Activated naive CD4-positive, alpha-beta T cell treated with anti-CD3 and anti-CD28 coated beads for 36 hours (primary cell): Measurements from ENCODE around the gene BCLAF1. TPM values are rescaled to one million over a fixed set of nuclear protein-coding genes. Genes with fewer than 3 reads are reported as not detected.

ENCODE experiments used
- CTCF ChIA-PET: fragments of 350-600 bp; sonication (Branson Sonifier 250); formaldehyde crosslinking; loops from one replicate; lab custom pipeline; 2021; ENCODE audit warnings: antibody characterized with exemption; lab: Charles Lee
- DNase-seq: peaks from one replicate; pipeline ENCODE4 v3.0.0-alpha.2; 2020
- H3K27ac Mint-ChIP-seq: one replicate; pipeline ENCODE4 v1.8.0; 2021; ENCODE audit warnings: mild to moderate bottlenecking, mixed read lengths
- H3K27me3 Mint-ChIP-seq: one replicate; pipeline ENCODE4 v1.8.0; 2021; ENCODE audit warnings: low read depth, mixed read lengths
- H3K36me3 Mint-ChIP-seq: one replicate; pipeline ENCODE4 v1.8.0; 2021; ENCODE audit warnings: low read depth, mixed read lengths
- H3K4me1 Mint-ChIP-seq: one replicate; pipeline ENCODE4 v1.8.0; 2021; ENCODE audit warnings: low read depth, mixed read lengths
- H3K4me3 Mint-ChIP-seq: one replicate; pipeline ENCODE4 v1.8.0; 2021; ENCODE audit warnings: mild to moderate bottlenecking, moderate library complexity, mixed read lengths
- H3K9me3 Mint-ChIP-seq: one replicate; pipeline ENCODE4 v1.8.0; 2021; ENCODE audit warnings: mixed read lengths
- intact Hi-C: fragments of 100-400 bp; cut with micrococcal nuclease; formaldehyde crosslinking; loops from one replicate; pipeline ENCODE4 v1.15.1; 2023
- total RNA-seq, 2 experiments: library from RNA; stranded (reverse); gene quantifications; one replicate each; pipeline ENCODE4 v1.2.3, GENCODE V29; 2021

The BCLAF1 gene
- 100 to 1,000 TPM; 108 to 117 TPM for total RNA-seq

GRCh38 chr6:136289579-136290409 is at the start of gene BCLAF1:
Gene BCLAF1 (minus strand): TSS chr6:136289846. CDS start chr6:136279866, 9,980 bp downstream.
- Mint-ChIP-seq H3K4me1 (peaks cover 44% of the 10 kb centered on the region), H3K9me3 (no peaks in the 10 kb centered on the region), H3K4me3 (peak within 1 kb of the TSS; percentile 97), H3K36me3 (peaks cover 26% of the 10 kb centered on the region), H3K27ac (peak within 1 kb of the TSS; percentile 100), H3K27me3 (no peaks in the 10 kb centered on the region)
- intact Hi-C loops = loop anchor here (1.0 to 5.0 kb wide), 11 partner anchors 28 to 1107 kb away; partner anchors contain the start of genes IFNGR1, MAP7, MTFR2 and MYB
- CTCF ChIA-PET = interaction anchor here (0.9 to 1.6 kb wide), 4 partner anchors 39 to 502 kb away, joined by 3 to 6 read pairs (median 4); partner anchors contain the start of genes MAP3K5 and MTFR2
- DNase-seq = peak; percentile 99

- no peaks in the 10 kb centered on the region for H3K27me3 Mint-ChIP-seq
- H3K27ac Mint-ChIP-seq = no peak overlapping the region
- no peaks in the 10 kb centered on the region for H3K4me1 Mint-ChIP-seq
- intact Hi-C loops = no loop called here
- H3K9me3 Mint-ChIP-seq = no peaks in the 10 kb centered on the region
- H3K36me3 Mint-ChIP-seq = no peaks in the 10 kb centered on the region
- CTCF ChIA-PET = no interaction called here
- DNase-seq = no peak
- H3K4me3 Mint-ChIP-seq = no peak overlapping the region
Measured at GRCh38 chr6:136338486-136338885, 48.8 kb upstream of the BCLAF1 start.

GRCh38 chr6:136337606-136338005 is 48.0 kb upstream of the BCLAF1 start:
- Mint-ChIP-seq H3K4me3 (no peak overlapping the region), H3K27ac (no peak overlapping the region), H3K27me3 (no peaks in the 10 kb centered on the region), H3K9me3 (no peaks in the 10 kb centered on the region), H3K4me1 (no peaks in the 10 kb centered on the region), H3K36me3 (no peaks in the 10 kb centered on the region)
- CTCF ChIA-PET = no interaction called here
- DNase-seq = no peak
- intact Hi-C loops = no loop called here

GRCh38 chr6:136337121-136337520 is 47.5 kb upstream of the BCLAF1 start:
- Mint-ChIP-seq H3K27ac (no peak overlapping the region), H3K27me3 (no peaks in the 10 kb centered on the region), H3K36me3 (no peaks in the 10 kb centered on the region), H3K9me3 (no peaks in the 10 kb centered on the region), H3K4me3 (no peak overlapping the region), H3K4me1 (no peaks in the 10 kb centered on the region)
- intact Hi-C loops = no loop called here
- no peak for DNase-seq
- CTCF ChIA-PET = interaction anchor here (1.0 kb wide), 1 partner anchor 74 kb away, joined by 3 read pairs; no protein-coding TSS in a partner anchor

- DNase-seq = no peak
- intact Hi-C loops = no loop called here
- CTCF ChIA-PET = no interaction called here
- Mint-ChIP-seq H3K27ac (no peak overlapping the region), H3K4me3 (no peak overlapping the region), H3K36me3 (no peaks in the 10 kb centered on the region), H3K4me1 (no peaks in the 10 kb centered on the region), H3K9me3 (no peaks in the 10 kb centered on the region), H3K27me3 (no peaks in the 10 kb centered on the region)
Measured at GRCh38 chr6:136335736-136336363, 46.2 kb upstream of the BCLAF1 start.

GRCh38 chr6:136334853-136335252 is 45.2 kb upstream of the BCLAF1 start:
- Mint-ChIP-seq H3K4me1 (no peaks in the 10 kb centered on the region), H3K27ac (no peak overlapping the region), H3K27me3 (no peaks in the 10 kb centered on the region), H3K4me3 (no peak overlapping the region), H3K9me3 (no peaks in the 10 kb centered on the region), H3K36me3 (no peaks in the 10 kb centered on the region)
- intact Hi-C loops = no loop called here
- CTCF ChIA-PET = no interaction called here
- no peak for DNase-seq

- DNase-seq = no peak
- H3K27me3 Mint-ChIP-seq = no peaks in the 10 kb centered on the region
- H3K4me3 Mint-ChIP-seq = no peak overlapping the region
- intact Hi-C loops = no loop called here
- CTCF ChIA-PET = no interaction called here
- H3K36me3 Mint-ChIP-seq = no peaks in the 10 kb centered on the region
- no peaks in the 10 kb centered on the region for H3K9me3 Mint-ChIP-seq
- H3K4me1 Mint-ChIP-seq = no peaks in the 10 kb centered on the region
- H3K27ac Mint-ChIP-seq = no peak overlapping the region
Measured at GRCh38 chr6:136334465-136334846, 44.8 kb upstream of the BCLAF1 start.

- Mint-ChIP-seq H3K9me3 (no peaks in the 10 kb centered on the region), H3K4me3 (no peak overlapping the region), H3K4me1 (no peaks in the 10 kb centered on the region), H3K36me3 (no peaks in the 10 kb centered on the region), H3K27ac (no peak overlapping the region), H3K27me3 (no peaks in the 10 kb centered on the region)
- intact Hi-C loops = no loop called here
- no peak for DNase-seq
- CTCF ChIA-PET = no interaction called here
Measured at GRCh38 chr6:136333824-136334464, 44.3 kb upstream of the BCLAF1 start.

- Mint-ChIP-seq H3K36me3 (no peaks in the 10 kb centered on the region), H3K4me1 (no peaks in the 10 kb centered on the region), H3K4me3 (no peak overlapping the region), H3K27me3 (no peaks in the 10 kb centered on the region), H3K27ac (no peak overlapping the region), H3K9me3 (no peaks in the 10 kb centered on the region)
- CTCF ChIA-PET = no interaction called here
- intact Hi-C loops = no loop called here
- no peak for DNase-seq
Measured at GRCh38 chr6:136331461-136331860, 41.8 kb upstream of the BCLAF1 start.

- Mint-ChIP-seq H3K9me3 (no peaks in the 10 kb centered on the region), H3K27ac (no peak overlapping the region), H3K4me3 (no peak overlapping the region), H3K4me1 (no peaks in the 10 kb centered on the region), H3K27me3 (no peaks in the 10 kb centered on the region), H3K36me3 (no peaks in the 10 kb centered on the region)
- intact Hi-C loops = no loop called here
- no peak for DNase-seq
- CTCF ChIA-PET = interaction anchor here (0.7 kb wide), 2 partner anchors 283 to 467 kb away, joined by 3 to 4 read pairs; no protein-coding TSS in a partner anchor
Measured at GRCh38 chr6:136330634-136331033, 41.0 kb upstream of the BCLAF1 start.

GRCh38 chr6:136326038-136326553 is 36.5 kb upstream of the BCLAF1 start:
- Mint-ChIP-seq H3K4me1 (no peaks in the 10 kb centered on the region), H3K27me3 (no peaks in the 10 kb centered on the region), H3K9me3 (no peaks in the 10 kb centered on the region), H3K36me3 (no peaks in the 10 kb centered on the region), H3K4me3 (no peak overlapping the region), H3K27ac (no peak overlapping the region)
- intact Hi-C loops = no loop called here
- CTCF ChIA-PET = interaction anchor here (0.6 kb wide), 1 partner anchor 1741 kb away, joined by 3 read pairs; no protein-coding TSS in a partner anchor
- no peak for DNase-seq

- Mint-ChIP-seq H3K27ac (no peak overlapping the region), H3K9me3 (no peaks in the 10 kb centered on the region), H3K27me3 (no peaks in the 10 kb centered on the region), H3K4me3 (no peak overlapping the region), H3K36me3 (no peaks in the 10 kb centered on the region), H3K4me1 (no peaks in the 10 kb centered on the region)
- DNase-seq = no peak
- CTCF ChIA-PET = interaction anchor here (0.6 kb wide), 1 partner anchor 863 kb away, joined by 3 read pairs; no protein-coding TSS in a partner anchor
- intact Hi-C loops = no loop called here
Measured at GRCh38 chr6:136324686-136325380, 35.2 kb upstream of the BCLAF1 start.
